Measurements from ENCODE around the gene GPS2.

DNA sequence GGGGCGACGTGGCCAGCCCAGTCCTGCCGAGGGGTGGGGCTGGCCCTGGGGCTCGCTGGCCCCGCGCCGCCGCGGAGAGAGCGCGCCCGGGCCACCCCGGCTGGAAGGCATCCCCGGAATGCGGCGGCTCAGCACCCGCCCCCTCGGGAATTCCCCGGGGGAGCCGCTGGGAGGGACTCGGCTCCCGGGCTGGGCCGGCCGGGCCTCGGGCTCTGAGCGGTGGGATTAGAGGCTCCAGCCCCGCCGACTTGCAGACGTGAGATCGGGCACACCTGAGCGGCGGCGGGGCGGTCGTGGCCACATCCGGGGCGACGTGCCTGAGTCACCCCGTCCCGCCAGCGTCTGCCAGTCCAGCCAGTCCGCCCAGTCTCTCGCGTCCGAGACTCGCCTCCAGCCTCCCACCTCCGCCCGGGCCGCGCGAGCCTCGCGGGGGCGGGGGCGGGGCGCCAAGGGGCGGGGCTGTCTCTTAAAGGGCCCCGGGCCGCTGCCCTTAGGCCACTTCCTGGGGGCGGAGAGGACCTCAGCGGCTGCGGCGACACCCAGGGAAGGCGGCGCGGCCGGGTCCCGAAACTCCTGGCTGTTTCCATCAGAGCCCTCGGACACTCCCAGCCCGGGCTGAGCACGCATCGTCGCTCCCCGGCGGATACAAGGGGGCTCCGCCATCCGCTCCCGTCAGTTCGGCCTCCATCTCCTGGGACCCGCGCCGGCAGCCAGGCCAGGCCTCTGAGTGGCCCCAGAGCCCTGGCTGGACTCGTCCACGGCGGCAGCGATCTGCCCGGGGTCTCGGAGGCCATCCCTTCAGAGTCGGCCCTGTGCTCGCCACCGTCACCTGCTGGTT is 36.7 kb upstream of the GPS2 start, which contains the start of gene KCTD11:
- TF ChIP-seq, protein P1, sequence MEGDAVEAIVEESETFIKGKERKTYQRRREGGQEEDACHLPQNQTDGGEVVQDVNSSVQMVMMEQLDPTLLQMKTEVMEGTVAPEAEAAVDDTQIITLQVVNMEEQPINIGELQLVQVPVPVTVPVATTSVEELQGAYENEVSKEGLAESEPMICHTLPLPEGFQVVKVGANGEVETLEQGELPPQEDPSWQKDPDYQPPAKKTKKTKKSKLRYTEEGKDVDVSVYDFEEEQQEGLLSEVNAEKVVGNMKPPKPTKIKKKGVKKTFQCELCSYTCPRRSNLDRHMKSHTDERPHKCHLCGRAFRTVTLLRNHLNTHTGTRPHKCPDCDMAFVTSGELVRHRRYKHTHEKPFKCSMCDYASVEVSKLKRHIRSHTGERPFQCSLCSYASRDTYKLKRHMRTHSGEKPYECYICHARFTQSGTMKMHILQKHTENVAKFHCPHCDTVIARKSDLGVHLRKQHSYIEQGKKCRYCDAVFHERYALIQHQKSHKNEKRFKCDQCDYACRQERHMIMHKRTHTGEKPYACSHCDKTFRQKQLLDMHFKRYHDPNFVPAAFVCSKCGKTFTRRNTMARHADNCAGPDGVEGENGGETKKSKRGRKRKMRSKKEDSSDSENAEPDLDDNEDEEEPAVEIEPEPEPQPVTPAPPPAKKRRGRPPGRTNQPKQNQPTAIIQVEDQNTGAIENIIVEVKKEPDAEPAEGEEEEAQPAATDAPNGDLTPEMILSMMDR (IDR thresholded peaks at IDR 0.05): peak in 2 of 4 experiments; percentile 41 to 55
- peak; percentile 19 to 65 for TF ChIP-seq POLR2A (IDR thresholded peaks at IDR 0.05)

Measured in uterus (tissue), 2 donors.